Bronchial epithelial cell (primary cell): ENCODE data around the gene MTHFD2. TPM values are rescaled to one million over a fixed set of nuclear protein-coding genes. Genes with fewer than 3 reads are reported as not detected.
A peak's percentile ranks its signal among the peaks of the same experiment; 100 is the strongest.

Experiments
- DNase-seq: peaks from one replicate; pipeline ENCODE4 v3.0.0-alpha.2; 2010; ENCODE audit warnings: low read depth
- FAIRE-seq: peaks from 2 replicates; lab custom pipeline; 2011; peaks lifted over from hg19 to GRCh38; lab: Jason Lieb, UNC
- H3K27me3 ChIP-seq: 2 replicates; pipeline ENCODE4 v1.5.1; 2011; ENCODE audit warnings: low read length; ENCODE audit not compliant: control insufficient read depth, insufficient read depth
- H3K36me3 ChIP-seq: 2 replicates; pipeline ENCODE4 v1.5.1; 2011; ENCODE audit warnings: low read length; ENCODE audit not compliant: control insufficient read depth, insufficient read depth
- H3K4me3 ChIP-seq: 2 replicates; pipeline ENCODE4 v1.5.1; 2011; ENCODE audit warnings: mild to moderate bottlenecking, low read depth, low read length, control low read depth
- CTCF ChIP-seq: IDR thresholded peaks from 2 replicates; pipeline ENCODE4 v1.5.1; 2011; ENCODE audit warnings: mild to moderate bottlenecking, moderate library complexity, low read length, control low read depth, inconsistent platforms; ENCODE audit not compliant: insufficient read depth, severe bottlenecking
- total RNA-seq: library from RNA; depleted of rRNA; stranded (reverse); fragments of >200 nt; gene quantifications from 2 replicates; pipeline ENCODE4 v1.2.1, GENCODE V29; 2014

The MTHFD2 gene
- total RNA-seq, 1 donor from 2014 or later = 305 TPM

- no peak overlapping the region for H3K4me3 ChIP-seq
- no peak for FAIRE-seq
- no peak for DNase-seq
- no peaks in the 10 kb centered on the region for H3K36me3 ChIP-seq
- H3K27me3 ChIP-seq = no peaks in the 10 kb centered on the region
- no peak for TF ChIP-seq CTCF
These were observed 51.1 kb downstream of the MTHFD2 start for GRCh38 chr2:74249406-74250122.

- Histone ChIP-seq H3K36me3 (no peaks in the 10 kb centered on the region), H3K4me3 (no peak overlapping the region), H3K27me3 (no peaks in the 10 kb centered on the region)
- FAIRE-seq = no peak
- peak; percentile 29 for DNase-seq
- peak; percentile 78 for TF ChIP-seq CTCF
These were observed 51.8 kb downstream of the MTHFD2 start for GRCh38 chr2:74250189-74250631.

- FAIRE-seq (no peak), DNase-seq (no peak)
- Histone ChIP-seq H3K4me3 (no peak overlapping the region), H3K27me3 (no peaks in the 10 kb centered on the region), H3K36me3 (no peaks in the 10 kb centered on the region)
- TF ChIP-seq CTCF = no peak
These were observed 53.6 kb downstream of the MTHFD2 start for GRCh38 chr2:74252036-74252435.

- no peak for DNase-seq
- FAIRE-seq = no peak
- Histone ChIP-seq H3K36me3 (no peaks in the 10 kb centered on the region), H3K4me3 (no peak overlapping the region), H3K27me3 (no peaks in the 10 kb centered on the region)
- TF ChIP-seq CTCF = no peak
These were observed 54.4 kb downstream of the MTHFD2 start for GRCh38 chr2:74252862-74253261.

- FAIRE-seq (no peak), DNase-seq (no peak)
- Histone ChIP-seq H3K36me3 (no peaks in the 10 kb centered on the region), H3K27me3 (no peaks in the 10 kb centered on the region), H3K4me3 (no peak overlapping the region)
- TF ChIP-seq CTCF = no peak
These were observed 55.0 kb downstream of the MTHFD2 start for GRCh38 chr2:74253306-74253970.
